PC-3 (cell line): ENCODE data around the gene CFAP65. TPM values are rescaled to one million over a fixed set of nuclear protein-coding genes. Genes with fewer than 3 reads are reported as not detected.

Source experiments
- ATAC-seq: fragments of 200-7000 bp; cut with Tn5 transposase; 2 replicates; pipeline ENCODE4 v1.9.1; 2020; ENCODE audit warnings: mild to moderate bottlenecking, moderate library complexity
- BruUV-seq: library from RNA; stranded (reverse); fragments of 400-500 nt; replicated peaks from 2 replicates; lab custom pipeline; 2021; lab: Mats Ljungman, UMichigan
- CTCF ChIA-PET: fragments of 300-600 bp; sonication (Branson Sonifier 250); formaldehyde crosslinking; loops from one replicate; lab custom pipeline; 2022; ENCODE audit warnings: antibody characterized with exemption; lab: Charles Lee
- POLR2A ChIA-PET: fragments of 300-600 bp; sonication (Branson Sonifier 250); formaldehyde crosslinking; loops from one replicate; lab custom pipeline; 2022; ENCODE audit warnings: antibody characterized with exemption; ENCODE audit not compliant: unreplicated experiment; lab: Charles Lee
- DNase-seq: peaks from one replicate; pipeline ENCODE4 v3.0.0-alpha.2; 2015
- H2AFZ ChIP-seq: fragments of 300-600 bp; sonication (generic); 2 replicates; pipeline ENCODE4 v1.6.0; 2016; ENCODE audit warnings: antibody characterized with exemption, low read length
- H3F3A ChIP-seq: fragments of 300-600 bp; sonication (generic); one replicate; pipeline ENCODE4 v1.6.0; 2017; ENCODE audit warnings: antibody characterized with exemption, low read length, control low read depth, mild to moderate bottlenecking; ENCODE audit not compliant: unreplicated experiment
- H3K27ac ChIP-seq: fragments of 300-600 bp; sonication (generic); 2 replicates; pipeline ENCODE4 v1.5.1; 2016; ENCODE audit warnings: mild to moderate bottlenecking, low read length
- H3K27me3 ChIP-seq: fragments of 300-600 bp; sonication (generic); 2 replicates; pipeline ENCODE4 v1.6.1; 2016; ENCODE audit warnings: low read length, mixed read lengths
- H3K36me3 ChIP-seq: fragments of 300-600 bp; sonication (generic); 2 replicates; pipeline ENCODE4 v1.6.1; 2016; ENCODE audit warnings: low read depth, mixed run types, low read length, mixed read lengths
- H3K4me1 ChIP-seq: fragments of 300-600 bp; sonication (generic); 2 replicates; pipeline ENCODE4 v1.5.1; 2016; ENCODE audit warnings: low read length; ENCODE audit not compliant: insufficient read depth
- H3K4me2 ChIP-seq: fragments of 300-600 bp; sonication (generic); 2 replicates; pipeline ENCODE4 v1.6.0; 2016; ENCODE audit warnings: low read length
- H3K4me3 ChIP-seq: fragments of 300-600 bp; sonication (generic); 2 replicates; pipeline ENCODE4 v1.5.1; 2016; ENCODE audit warnings: mild to moderate bottlenecking, low read length, mixed read lengths
- H3K79me2 ChIP-seq: fragments of 300-600 bp; sonication (generic); 2 replicates; pipeline ENCODE4 v1.6.1; 2017; ENCODE audit warnings: low read length, mixed read lengths
- H3K9ac ChIP-seq: fragments of 300-600 bp; sonication (generic); 2 replicates; pipeline ENCODE4 v1.6.0; 2016; ENCODE audit warnings: mild to moderate bottlenecking, low read length
- H3K9me2 ChIP-seq: fragments of 300-600 bp; sonication (generic); replicated peaks from 2 replicates; pipeline ENCODE4 v1.6.1; 2016; ENCODE audit warnings: mixed run types, low read length, mixed read lengths
- H3K9me3 ChIP-seq: fragments of 300-600 bp; sonication (generic); 2 replicates; pipeline ENCODE4 v1.6.1; 2016; ENCODE audit warnings: low read length, mixed read lengths
- H4K20me1 ChIP-seq: fragments of 300-600 bp; sonication (generic); 2 replicates; pipeline ENCODE4 v1.6.1; 2016; ENCODE audit warnings: low read length, mixed read lengths
- EZH2 ChIP-seq: fragments of 300-600 bp; sonication (generic); IDR thresholded peaks from one replicate; pipeline ENCODE4 v1.6.1; 2017; ENCODE audit warnings: antibody characterized with exemption, mild to moderate bottlenecking, low read length; ENCODE audit not compliant: unreplicated experiment
- EZH2phosphoT487 ChIP-seq: fragments of 300-600 bp; sonication (generic); IDR thresholded peaks from 2 replicates; pipeline ENCODE4 v1.6.1; 2018; ENCODE audit warnings: mild to moderate bottlenecking, antibody characterized with exemption, low read length, borderline replicate concordance
- intact Hi-C: fragments of 100-400 bp; cut with micrococcal nuclease; formaldehyde crosslinking; loops from 2 replicates; pipeline ENCODE4 v1.9.0; 2023
- total RNA-seq: library from RNA; depleted of rRNA; stranded (reverse); fragments of >200 nt; gene quantifications from 2 replicates; pipeline ENCODE4 v1.2.3, GENCODE V29; 2014
- TF ChIP-seq, protein P1 (sequence below): fragments of 300-600 bp; sonication (generic); conservative IDR thresholded peaks from 2 replicates; pipeline ENCODE4 v1.5.1; 2017; ENCODE audit warnings: antibody characterized with exemption, low read depth, mild to moderate bottlenecking, low read length

CFAP65 gene
- total RNA-seq, 1 experiment from 2014 or later, result 0.18 TPM

DNA sequence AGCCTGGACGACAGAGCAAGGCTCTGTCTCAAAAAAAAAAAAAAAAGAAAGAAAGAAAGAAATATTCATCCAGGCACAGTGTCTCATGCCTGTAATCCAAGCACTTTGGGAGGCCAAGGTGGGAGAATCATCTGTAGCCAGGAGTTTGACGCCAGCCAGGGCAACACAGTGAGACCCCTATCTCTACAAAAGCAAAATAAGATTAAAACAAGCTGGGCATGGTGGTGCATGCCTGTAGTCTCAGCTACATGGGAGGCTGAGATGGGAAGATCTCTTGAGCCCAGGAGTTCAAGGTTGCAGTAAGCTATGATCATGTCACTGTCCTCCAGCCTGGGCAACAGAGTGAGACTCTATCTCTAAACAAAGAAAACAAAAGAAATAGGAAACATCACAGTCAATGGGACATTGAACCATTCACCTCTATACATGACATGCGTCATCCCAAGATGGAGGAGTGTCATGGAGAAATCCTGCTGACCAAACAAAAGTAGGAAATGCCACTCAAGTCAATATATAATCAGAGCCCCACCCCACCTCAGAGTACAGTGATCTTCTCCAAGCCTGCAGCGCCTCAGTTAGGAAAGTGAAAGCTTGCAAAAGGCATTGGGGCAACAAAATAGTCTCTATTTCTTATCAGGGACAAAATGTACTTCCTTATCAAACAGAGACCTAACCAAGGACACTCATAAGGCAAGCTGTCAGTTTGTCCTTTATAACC, 66.1 kb downstream of the CFAP65 start:
- CTCF ChIA-PET, result no interaction called here
- BruUV-seq, result no TSS peak

DNA sequence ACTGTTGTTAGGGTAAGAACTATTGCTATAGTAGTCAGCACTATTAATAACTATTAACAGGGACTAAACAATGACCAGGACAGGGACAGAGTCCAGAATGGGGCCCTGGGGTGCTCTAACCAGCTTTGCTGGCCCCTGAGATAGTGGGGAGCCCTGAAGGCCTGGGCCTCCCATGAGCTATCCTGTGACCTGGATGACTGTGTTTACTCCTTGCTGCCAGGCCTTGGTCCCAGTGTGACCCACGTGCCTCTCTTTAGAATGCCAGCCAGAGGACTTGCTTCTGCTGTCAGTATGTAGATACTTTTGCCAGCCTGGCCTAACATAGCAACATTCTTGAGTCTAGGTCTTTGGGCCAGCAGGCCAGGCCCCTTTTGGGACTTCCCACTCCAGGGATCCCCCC, 70.4 kb downstream of the CFAP65 start:
- no TSS peak for BruUV-seq
- Histone ChIP-seq H3K36me3 (no peaks in the 10 kb centered on the region), H3F3A (no peaks in the 10 kb centered on the region), H2AFZ (no peak overlapping the region), H3K9me3 (no peaks in the 10 kb centered on the region), H3K4me3 (no peak overlapping the region), H3K4me1 (no peaks in the 10 kb centered on the region), H3K4me2 (no peak overlapping the region), H4K20me1 (no peaks in the 10 kb centered on the region), H3K27ac (no peak overlapping the region), H3K9ac (no peak overlapping the region), H3K79me2 (no peaks in the 10 kb centered on the region), H3K27me3 (peaks cover 16% of the 10 kb centered on the region), H3K9me2 (no peaks in the 10 kb centered on the region)
- ChIA-PET POLR2A (no interaction called here), CTCF (no interaction called here)
- intact Hi-C loops, result no loop called here
- no peak for TF ChIP-seq EZH2
- ATAC-seq (no peak), DNase-seq (no peak)

More for the DNA sequence above, 66.1 kb downstream of the CFAP65 start:
- H3K9ac ChIP-seq, result no peak overlapping the region
- intact Hi-C loops, result no loop called here
- H3K9me2 ChIP-seq, result no peaks in the 10 kb centered on the region
- no peaks in the 10 kb centered on the region for H3K4me1 ChIP-seq
- no peaks in the 10 kb centered on the region for H3K36me3 ChIP-seq
- no peak overlapping the region for H3K27ac ChIP-seq
- TF ChIP-seq, protein P1, sequence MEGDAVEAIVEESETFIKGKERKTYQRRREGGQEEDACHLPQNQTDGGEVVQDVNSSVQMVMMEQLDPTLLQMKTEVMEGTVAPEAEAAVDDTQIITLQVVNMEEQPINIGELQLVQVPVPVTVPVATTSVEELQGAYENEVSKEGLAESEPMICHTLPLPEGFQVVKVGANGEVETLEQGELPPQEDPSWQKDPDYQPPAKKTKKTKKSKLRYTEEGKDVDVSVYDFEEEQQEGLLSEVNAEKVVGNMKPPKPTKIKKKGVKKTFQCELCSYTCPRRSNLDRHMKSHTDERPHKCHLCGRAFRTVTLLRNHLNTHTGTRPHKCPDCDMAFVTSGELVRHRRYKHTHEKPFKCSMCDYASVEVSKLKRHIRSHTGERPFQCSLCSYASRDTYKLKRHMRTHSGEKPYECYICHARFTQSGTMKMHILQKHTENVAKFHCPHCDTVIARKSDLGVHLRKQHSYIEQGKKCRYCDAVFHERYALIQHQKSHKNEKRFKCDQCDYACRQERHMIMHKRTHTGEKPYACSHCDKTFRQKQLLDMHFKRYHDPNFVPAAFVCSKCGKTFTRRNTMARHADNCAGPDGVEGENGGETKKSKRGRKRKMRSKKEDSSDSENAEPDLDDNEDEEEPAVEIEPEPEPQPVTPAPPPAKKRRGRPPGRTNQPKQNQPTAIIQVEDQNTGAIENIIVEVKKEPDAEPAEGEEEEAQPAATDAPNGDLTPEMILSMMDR, result peak; percentile 12; the same call in 1 of the 2 replicates
- TF ChIP-seq EZH2phosphoT487, result no peak
- H3K79me2 ChIP-seq, result no peaks in the 10 kb centered on the region
- H3K4me3 ChIP-seq, result no peak overlapping the region
- POLR2A ChIA-PET, result no interaction called here
- no peaks in the 10 kb centered on the region for H3F3A ChIP-seq
- DNase-seq (no peak), ATAC-seq (no peak)
- no peaks in the 10 kb centered on the region for H4K20me1 ChIP-seq
- H3K4me2 ChIP-seq, result no peak overlapping the region
- no peaks in the 10 kb centered on the region for H3K9me3 ChIP-seq
- no peak overlapping the region for H2AFZ ChIP-seq
- peaks cover 13% of the 10 kb centered on the region for H3K27me3 ChIP-seq

DNA sequence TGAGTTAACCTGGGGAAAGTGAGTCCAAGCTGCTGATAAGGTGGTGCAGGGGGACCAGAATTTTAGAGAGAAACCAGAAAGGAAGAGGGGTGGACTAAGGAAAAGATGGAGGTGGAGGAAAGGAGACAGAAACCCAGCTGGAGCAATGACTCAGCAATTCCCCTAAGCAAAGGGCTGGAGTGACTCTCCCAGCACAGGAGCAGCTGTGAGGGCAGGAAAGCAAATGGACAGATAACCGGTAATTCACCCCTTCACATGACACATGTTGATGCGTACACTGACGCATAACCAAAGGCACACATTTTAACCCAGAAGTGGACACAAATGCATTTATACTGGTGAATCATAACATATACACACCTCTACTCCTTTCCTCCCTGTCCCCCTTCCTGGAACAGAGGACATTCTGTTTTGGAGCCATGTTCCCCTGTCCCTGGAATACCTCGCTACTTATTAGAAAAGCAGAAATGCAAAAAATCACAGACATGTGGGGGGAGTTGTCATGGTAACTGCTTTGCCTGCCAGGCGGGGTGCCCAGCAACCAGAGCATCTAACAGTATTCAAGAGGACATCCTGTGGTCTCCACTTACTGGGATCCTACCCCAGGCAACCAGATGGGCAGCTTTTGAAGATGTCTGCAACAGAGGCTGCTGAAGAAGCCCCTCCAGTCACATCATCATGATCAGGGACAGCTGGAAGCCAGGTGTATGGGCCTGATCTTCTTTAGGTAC, 77.1 kb downstream of the CFAP65 start:
- Histone ChIP-seq H3K9me3 (no peaks in the 10 kb centered on the region), H3K9ac (peak overlapping the region; percentile 61), H3F3A (no peaks in the 10 kb centered on the region), H3K4me1 (peaks cover 32% of the 10 kb centered on the region), H3K4me3 (no peak overlapping the region; the same call in 1 of the 2 replicates), H3K27me3 (peaks cover 22% of the 10 kb centered on the region), H3K9me2 (no peaks in the 10 kb centered on the region), H2AFZ (peak overlapping the region; percentile 43; the same call in 1 of the 2 replicates), H3K36me3 (no peaks in the 10 kb centered on the region), H4K20me1 (no peaks in the 10 kb centered on the region), H3K4me2 (peak overlapping the region; percentile 67), H3K27ac (peak overlapping the region; percentile 93), H3K79me2 (no peaks in the 10 kb centered on the region)
- intact Hi-C loops, result no loop called here
- peak; percentile 39 for ATAC-seq
- ChIA-PET CTCF (no interaction called here), POLR2A (interaction anchor here (0.5 kb wide), 1 partner anchor 84 kb away, joined by 5 read pairs; the partner anchor contains the start of gene WNT10A)
- TF ChIP-seq EZH2phosphoT487 (no peak), EZH2 (no peak)
- TF ChIP-seq, protein P1, result no peak
- no TSS peak for BruUV-seq
- peak; percentile 88 for DNase-seq
